H1 (cell line): ENCODE data around the gene ADARB2. TPM values are rescaled to one million over a fixed set of nuclear protein-coding genes. Genes with fewer than 3 reads are reported as not detected.
A peak's percentile ranks its signal among the peaks of the same experiment; 100 is the strongest.

Experiments
- CTCF ChIA-PET: fragments of 300-600 bp; sonication (Branson Sonifier 250); formaldehyde crosslinking; loops from one replicate; lab custom pipeline; 2021; ENCODE audit not compliant: partially characterized antibody; lab: Charles Lee
- POLR2A ChIA-PET: fragments of 300-600 bp; sonication (Branson Sonifier 250); formaldehyde crosslinking; loops from one replicate; lab custom pipeline; 2021; ENCODE audit warnings: inconsistent platforms; ENCODE audit not compliant: partially characterized antibody; lab: Charles Lee
- DNase-seq, 2 experiments: peaks; one replicate each; pipeline versions ENCODE4 v3.0.0 to v3.0.0-alpha.2; 2010 to 2022; ENCODE audit warnings: low spot score in 2 of 2, low read depth in 1 of 2, mixed read lengths in 1 of 2
- FAIRE-seq: peaks from 2 replicates; lab custom pipeline; 2011; peaks lifted over from hg19 to GRCh38; lab: Jason Lieb, UNC
- H2AFZ ChIP-seq: 2 replicates; pipeline ENCODE4 v1.8.1; 2012; ENCODE audit warnings: low read length, inconsistent platforms
- H2AK5ac ChIP-seq: 2 replicates; pipeline ENCODE4 v1.6.1; 2013; ENCODE audit warnings: low read depth, low read length
- H2BK120ac ChIP-seq: replicated peaks from 2 replicates; pipeline ENCODE3; 2013; ENCODE audit warnings: low read depth, low read length, inconsistent platforms
- H2BK12ac ChIP-seq: 2 replicates; pipeline ENCODE4 v1.6.1; 2013; ENCODE audit warnings: low read depth, low read length
- H2BK15ac ChIP-seq: 2 replicates; pipeline ENCODE4 v1.6.1; 2013; ENCODE audit warnings: low read length
- H2BK20ac ChIP-seq: 2 replicates; pipeline ENCODE4 v1.6.1; 2013; ENCODE audit warnings: low read length
- H2BK5ac ChIP-seq: 2 replicates; pipeline ENCODE4 v1.6.1; 2013; ENCODE audit warnings: low read depth, low read length
- H3K14ac ChIP-seq: 2 replicates; pipeline ENCODE4 v1.6.1; 2013; ENCODE audit warnings: inconsistent platforms; ENCODE audit not compliant: insufficient read length
- H3K18ac ChIP-seq: 2 replicates; pipeline ENCODE4 v1.6.1; 2013; ENCODE audit warnings: low read length; ENCODE audit errors: extremely low read depth
- H3K23ac ChIP-seq: 2 replicates; pipeline ENCODE4 v1.6.1; 2013; ENCODE audit warnings: inconsistent platforms; ENCODE audit not compliant: insufficient read length
- H3K23me2 ChIP-seq: 2 replicates; pipeline ENCODE4 v1.6.1; 2013; ENCODE audit warnings: low read depth, low read length
- H3K27ac ChIP-seq: 2 replicates; pipeline ENCODE4 v1.6.1; 2011; ENCODE audit warnings: low read depth, low read length, inconsistent platforms
- H3K27me3 ChIP-seq, 4 experiments: replicated peaks in 1 of 4; 1 replicate in 1 of 4; 2 replicates in 3 of 4; pipeline versions ENCODE4 v1.6.1 to v1.8.1; 2011 to 2013; ENCODE audit warnings: low read length in 3 of 4, mild to moderate bottlenecking in 3 of 4, inconsistent platforms in 2 of 4, mixed read lengths in 2 of 4, moderate library complexity in 1 of 4; ENCODE audit not compliant: control insufficient read depth in 3 of 4, insufficient read depth in 3 of 4; ENCODE audit errors: extremely low read depth in 1 of 4
- H3K36me3 ChIP-seq, 4 experiments: 2 replicates each; pipeline versions ENCODE4 v1.6.1 to v1.8.1; 2011 to 2013; ENCODE audit warnings: mild to moderate bottlenecking in 4 of 4, low read length in 3 of 4, moderate library complexity in 2 of 4, control low read depth in 1 of 4, inconsistent platforms in 1 of 4; ENCODE audit not compliant: insufficient read depth in 4 of 4, control insufficient read depth in 2 of 4
- H3K4ac ChIP-seq: replicated peaks from 2 replicates; pipeline ENCODE3; 2013; ENCODE audit warnings: low read length, low read depth, mixed read lengths, inconsistent platforms; ENCODE audit not compliant: insufficient read length
- H3K4me1 ChIP-seq, 4 experiments: replicated peaks in 1 of 4; 1 replicate in 1 of 4; 2 replicates in 3 of 4; pipeline versions ENCODE4 v1.6.1 to v1.8.1; 2011 to 2013; ENCODE audit warnings: low read length in 3 of 4, inconsistent platforms in 2 of 4, mixed read lengths in 1 of 4; ENCODE audit not compliant: insufficient read depth in 4 of 4, control insufficient read depth in 3 of 4
- H3K4me2 ChIP-seq, 2 experiments: 2 replicates each; pipeline versions ENCODE4 v1.6.1 to v1.8.1; 2011 to 2013; ENCODE audit warnings: low read depth in 2 of 2, low read length in 2 of 2, control low read depth in 1 of 2, inconsistent platforms in 1 of 2, mild to moderate bottlenecking in 1 of 2; ENCODE audit not compliant: insufficient read depth in 1 of 2
- H3K4me3 ChIP-seq, 4 experiments: fragments of 200-600, 300-600 bp in 1 of 4; sonication (generic), shearing (Covaris generic), sonication (Bioruptor Twin) in 1 of 4; 2 replicates each; pipeline versions ENCODE4 v1.5.1 to v1.8.1; 2011 to 2016; ENCODE audit warnings: low read length in 4 of 4, low read depth in 3 of 4, control low read depth in 2 of 4, inconsistent platforms in 2 of 4, mild to moderate bottlenecking in 2 of 4, mixed read lengths in 1 of 4, moderate library complexity in 1 of 4; ENCODE audit not compliant: insufficient read depth in 2 of 4; ENCODE audit errors: extremely low read depth in 1 of 4
- H3K56ac ChIP-seq: replicated peaks from 2 replicates; pipeline ENCODE3; 2013; ENCODE audit warnings: low read depth, mild to moderate bottlenecking, mixed read lengths, low read length, inconsistent platforms; ENCODE audit not compliant: insufficient read length
- H3K79me1 ChIP-seq: 2 replicates; pipeline ENCODE4 v1.6.1; 2013; ENCODE audit warnings: low read depth, low read length, control low read depth
- H3K79me2 ChIP-seq, 2 experiments: 2 replicates each; pipeline versions ENCODE4 v1.6.1 to v1.8.1; 2012 to 2013; ENCODE audit warnings: low read length in 2 of 2, mild to moderate bottlenecking in 2 of 2, inconsistent platforms in 1 of 2; ENCODE audit not compliant: insufficient read depth in 2 of 2, control insufficient read depth in 1 of 2
- H3K9ac ChIP-seq, 4 experiments: replicated peaks in 1 of 4; 1 replicate in 1 of 4; 2 replicates in 3 of 4; pipeline versions ENCODE4 v1.6.1 to v1.8.1; 2011 to 2013; ENCODE audit warnings: low read depth in 3 of 4, low read length in 3 of 4, control low read depth in 2 of 4, mild to moderate bottlenecking in 2 of 4, moderate library complexity in 2 of 4, inconsistent platforms in 1 of 4; ENCODE audit errors: extremely low read depth in 1 of 4
- H3K9me3 ChIP-seq, 2 experiments: 2 replicates each; pipeline versions ENCODE4 v1.6.1 to v1.8.1; 2012 to 2013; ENCODE audit warnings: mild to moderate bottlenecking in 2 of 2, moderate library complexity in 2 of 2, control low read depth in 1 of 2, inconsistent platforms in 1 of 2, low read depth in 1 of 2, low read length in 1 of 2, mixed read lengths in 1 of 2; ENCODE audit not compliant: insufficient read depth in 2 of 2
- H4K20me1 ChIP-seq, 2 experiments: replicated peaks in 1 of 2; 2 replicates each; pipeline versions ENCODE3 to v1.8.1; 2011 to 2013; ENCODE audit warnings: inconsistent platforms in 2 of 2, low read length in 2 of 2, mild to moderate bottlenecking in 1 of 2; ENCODE audit not compliant: insufficient read depth in 2 of 2, control insufficient read depth in 1 of 2
- H4K5ac ChIP-seq: 2 replicates; pipeline ENCODE4 v1.6.1; 2013; ENCODE audit warnings: low read length, low read depth, mixed read lengths, inconsistent platforms; ENCODE audit not compliant: insufficient read length
- H4K8ac ChIP-seq: 2 replicates; pipeline ENCODE4 v1.8.0; 2013; ENCODE audit warnings: mild to moderate bottlenecking, moderate library complexity, low read length, inconsistent platforms; ENCODE audit not compliant: insufficient read depth; ENCODE audit errors: extremely low read depth
- H4K91ac ChIP-seq: replicated peaks from 2 replicates; pipeline ENCODE3; 2013; ENCODE audit warnings: low read length, mixed read lengths, inconsistent platforms; ENCODE audit not compliant: insufficient read length
- WGBS, 2 experiments: shearing (Covaris generic) in 1 of 2; methylation state at CpG; one replicate each; pipeline versions ENCODE4 v1.1.6 to v1.1.7; 2013 to 2015; ENCODE audit warnings: low lambda C conversion rate in 2 of 2, mixed read lengths in 2 of 2, inconsistent platforms in 1 of 2, low coverage in 1 of 2, missing lambda C conversion rate in 1 of 2; ENCODE audit not compliant: insufficient replicate concordance in 2 of 2, insufficient coverage in 1 of 2, insufficient read length in 1 of 2; ENCODE audit errors: extremely low coverage in 1 of 2, missing lambda C conversion rate in 1 of 2; 5-methylcytosine and 5-hydroxymethylcytosine counted together
- polyA plus RNA-seq, 7 experiments: library from polyadenylated mRNA; depleted of rRNA in 3 of 7; stranded (reverse) in 5 of 7; unstranded in 2 of 7; fragments of >200 nt in 5 of 7; fragments of 200-250 nt in 2 of 7; gene quantifications; 1 replicate in 5 of 7; 2 replicates in 1 of 7; 4 replicates in 1 of 7; pipeline versions ENCODE4 v1.2.1 to v1.2.3, GENCODE V29; 2011 to 2013; ENCODE audit warnings: missing spikeins in 2 of 7, mixed read lengths in 2 of 7
- total RNA-seq: library from RNA; stranded (reverse); fragmentation: NEBNext Ultra II Directional; extraction: Animal tissue kit (Norgen Biotek cat#: 25700); gene quantifications from 2 replicates; pipeline ENCODE4 v1.2.1, GENCODE V29; 2021

Gene ADARB2
- total and polyA plus RNA-seq, 2 of the 8 experiments (the other 6 are each of a cell fraction or from before 2014, with no cell fraction given) = 2.2 to 2.8 TPM

- H4K91ac ChIP-seq = peak overlapping the region; percentile 29
- H3K27me3 ChIP-seq = no peaks in the 10 kb centered on the region
- WGBS, 2 experiments = 86% methylated on average over 20 of the region's 20 CpGs; no CpG with 5 or more reads in 1 of the 2 experiments
- H3K9me3 ChIP-seq = no peaks in the 10 kb centered on the region
- no peak overlapping the region for H3K23ac ChIP-seq
- no peak overlapping the region for H3K14ac ChIP-seq
- H3K18ac ChIP-seq = no peak overlapping the region
- H4K5ac ChIP-seq = no peak overlapping the region
- ChIA-PET POLR2A (no interaction called here), CTCF (interaction anchor here (1.0 to 3.5 kb wide), 4 partner anchors 10 to 65 kb away, joined by 4 to 26 read pairs (median 4); no protein-coding TSS in a partner anchor)
- no peaks in the 10 kb centered on the region for H3K79me2 ChIP-seq
- H2AK5ac ChIP-seq = no peak overlapping the region
- FAIRE-seq = no peak
- no peaks in the 10 kb centered on the region for H3K79me1 ChIP-seq
- no peak overlapping the region for H2BK12ac ChIP-seq
- H2BK120ac ChIP-seq = no peak overlapping the region
- H3K56ac ChIP-seq = no peak overlapping the region
- no peak overlapping the region for H2BK15ac ChIP-seq
- no peaks in the 10 kb centered on the region for H4K20me1 ChIP-seq
- DNase-seq = no peak
- no peak overlapping the region for H2BK5ac ChIP-seq
- no peaks in the 10 kb centered on the region for H3K23me2 ChIP-seq
- no peaks in the 10 kb centered on the region for H3K36me3 ChIP-seq
- H3K4me2 ChIP-seq = no peak overlapping the region
- no peak overlapping the region for H4K8ac ChIP-seq
- no peak overlapping the region for H3K27ac ChIP-seq
- H3K4me3 ChIP-seq = no peak overlapping the region
- H3K4me1 ChIP-seq = peaks cover 0 to 7% (median 3%) of the 10 kb centered on the region in 4 experiments; a peak in 2 of 7 replicates
- H2BK20ac ChIP-seq = no peak overlapping the region
- H3K9ac ChIP-seq = no peak overlapping the region
- no peak overlapping the region for H2AFZ ChIP-seq
- no peak overlapping the region for H3K4ac ChIP-seq
Measured at GRCh38 chr10:1179346-1180070, 557.8 kb downstream of the ADARB2 start.
